ENCODE data around the gene RPL35.
A peak's percentile ranks its signal among the peaks of the same experiment; 100 is the strongest.

The RPL35 gene

DNA sequence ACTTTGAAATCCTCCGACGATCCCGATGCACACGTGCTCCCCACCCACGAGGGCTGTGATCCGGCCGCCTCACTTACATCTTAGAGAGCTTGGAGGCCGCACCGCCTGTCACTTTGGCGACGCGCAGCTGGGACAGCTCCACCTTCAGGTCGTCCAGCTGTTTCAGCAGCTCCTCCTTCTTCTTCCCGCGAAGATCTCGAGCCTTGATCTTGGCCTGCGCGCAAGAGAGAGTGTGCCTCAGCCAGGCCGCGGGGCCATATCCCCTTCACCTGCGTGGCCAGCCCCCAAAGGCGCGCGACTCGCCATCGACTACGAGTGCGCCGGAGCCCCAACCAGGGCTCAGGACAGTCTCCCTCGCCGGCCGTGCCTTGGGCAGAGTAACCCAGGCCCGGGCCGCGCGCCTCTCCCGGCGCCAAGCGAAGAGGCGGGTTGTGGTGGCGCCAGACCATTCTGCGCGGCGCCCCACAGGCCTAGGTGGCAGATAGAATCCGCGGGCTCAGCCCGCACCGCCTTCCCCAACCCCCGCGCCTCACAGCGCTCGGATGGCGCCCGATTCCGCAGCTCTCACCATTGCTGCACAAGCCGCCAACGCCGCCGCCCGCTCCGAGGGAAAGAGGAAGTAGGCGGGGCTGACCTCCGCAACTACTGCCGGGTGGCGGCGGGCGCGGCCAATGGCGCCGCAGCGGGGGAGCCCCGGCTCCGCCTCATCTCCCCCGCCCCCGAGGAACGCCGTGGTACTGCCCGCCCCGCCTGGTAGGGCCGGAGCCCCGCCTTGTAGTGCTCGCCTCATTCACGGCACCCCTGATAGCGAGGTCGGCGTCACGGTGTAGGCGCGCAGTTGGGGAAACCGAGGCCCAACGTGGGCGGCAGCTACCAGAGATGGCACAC lies at the start of gene RPL35, which contains the start of gene ARPC5L:
Gene RPL35, minus strand, starts transcription at position 616 of the 888 bp plus-strand sequence. Its CDS starts 45 bp downstream, at position 571.
Gene ARPC5L, plus strand, starts transcription at position 789 of the 888 bp plus-strand sequence. CDS start 7,161 bp downstream, outside the sequence.
- peak; percentile 97 for DNase-seq

DNA sequence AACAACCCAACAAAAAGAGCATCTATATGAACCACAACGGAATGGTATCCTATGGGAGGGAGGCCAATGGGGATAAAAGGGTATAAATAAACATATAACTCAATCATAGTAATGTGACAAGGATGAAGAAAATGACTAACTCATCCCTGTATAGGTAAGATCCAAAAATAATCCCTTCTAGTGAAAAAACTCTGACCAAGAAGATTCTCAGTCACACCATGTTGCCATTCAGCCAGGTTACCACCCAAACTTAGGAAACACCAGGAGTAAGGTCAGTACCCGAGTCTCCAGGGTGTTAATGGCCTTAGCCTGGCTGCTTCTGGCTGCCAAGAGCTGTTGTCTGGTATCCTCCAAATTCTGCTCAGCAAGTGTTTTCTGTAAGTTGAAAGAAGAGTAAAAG lies 46.3 kb upstream of the RPL35 start:
- no peak for DNase-seq

DNA sequence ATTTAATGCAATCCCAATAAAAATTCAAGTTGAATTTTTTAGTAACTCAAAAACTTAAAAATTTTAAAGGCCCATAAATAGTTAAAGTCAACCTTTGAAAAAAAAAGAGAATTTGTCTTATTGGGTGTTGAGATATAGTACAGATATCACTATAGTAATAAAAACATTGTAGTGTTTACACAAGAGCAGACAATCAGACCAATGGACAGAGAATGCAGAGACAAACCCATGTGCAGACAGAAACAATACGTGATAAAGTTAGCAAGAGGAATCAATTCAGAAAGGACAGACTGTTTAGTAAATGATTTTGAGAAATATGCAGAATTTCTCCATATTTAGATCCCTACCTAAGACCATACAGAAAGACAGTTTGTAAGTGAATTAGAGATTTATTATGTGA lies 45.2 kb upstream of the RPL35 start:
- no peak for DNase-seq

DNA sequence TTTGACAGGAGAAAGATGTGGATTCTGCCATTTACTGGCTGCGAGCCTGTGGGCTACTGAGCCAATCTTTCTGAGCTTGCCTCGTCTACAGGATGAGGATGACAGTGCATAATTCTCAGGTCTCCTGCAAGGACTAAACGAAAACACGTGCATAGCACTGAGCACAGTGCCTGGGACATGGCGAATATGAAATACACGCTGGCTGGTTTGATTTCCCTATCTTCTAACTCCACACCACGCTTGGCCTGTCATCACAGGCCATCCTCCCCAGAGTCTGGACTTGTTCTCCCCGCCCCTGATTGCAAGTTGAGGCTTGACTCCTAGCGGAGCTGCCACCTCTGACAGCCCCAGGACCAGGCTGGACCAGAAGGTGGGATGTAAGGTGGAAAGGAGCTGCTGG lies 38.1 kb upstream of the RPL35 start:
- DNase-seq, result no peak

DNA sequence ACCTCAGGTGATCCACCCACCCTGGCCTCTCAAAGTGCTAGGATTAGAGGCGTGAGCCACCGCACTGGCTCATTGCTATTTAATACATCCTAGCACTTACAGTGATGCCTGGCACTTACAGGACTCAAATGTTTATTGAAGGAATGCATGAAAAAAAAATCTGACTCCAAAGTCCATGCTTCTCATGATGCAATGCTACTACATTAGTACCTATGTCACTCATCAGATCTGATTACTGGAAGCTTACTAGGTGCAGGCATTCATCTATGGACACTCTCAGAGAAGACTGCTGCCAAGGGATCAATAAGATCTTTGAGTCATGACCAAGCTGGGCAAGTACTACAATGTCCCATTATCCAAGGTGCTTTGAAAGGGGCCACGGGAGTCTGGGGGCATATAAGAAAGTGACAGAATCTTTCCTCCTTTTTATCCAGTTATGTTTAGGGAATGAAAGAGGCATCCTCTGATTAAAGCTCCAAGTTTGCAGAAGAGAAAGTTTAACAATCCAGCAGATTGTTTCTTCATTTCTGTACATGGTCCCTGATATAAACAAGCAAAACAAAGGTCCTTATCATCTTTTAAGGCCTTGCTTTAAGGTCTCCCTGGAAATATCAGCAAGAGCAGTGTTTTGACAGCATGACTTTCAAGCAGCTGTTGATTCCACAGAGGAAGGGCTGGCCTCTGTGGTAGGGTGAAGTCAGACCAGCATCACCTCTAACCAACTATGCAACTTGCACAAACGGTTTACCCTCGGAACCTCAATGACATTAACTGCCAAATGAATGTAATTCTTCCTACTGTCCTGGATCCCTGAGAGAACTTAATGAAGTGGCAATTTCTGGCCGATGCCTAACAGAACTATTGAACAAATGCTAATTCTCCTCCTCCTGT lies 36.1 kb upstream of the RPL35 start:
- DNase-seq, result no peak

DNA sequence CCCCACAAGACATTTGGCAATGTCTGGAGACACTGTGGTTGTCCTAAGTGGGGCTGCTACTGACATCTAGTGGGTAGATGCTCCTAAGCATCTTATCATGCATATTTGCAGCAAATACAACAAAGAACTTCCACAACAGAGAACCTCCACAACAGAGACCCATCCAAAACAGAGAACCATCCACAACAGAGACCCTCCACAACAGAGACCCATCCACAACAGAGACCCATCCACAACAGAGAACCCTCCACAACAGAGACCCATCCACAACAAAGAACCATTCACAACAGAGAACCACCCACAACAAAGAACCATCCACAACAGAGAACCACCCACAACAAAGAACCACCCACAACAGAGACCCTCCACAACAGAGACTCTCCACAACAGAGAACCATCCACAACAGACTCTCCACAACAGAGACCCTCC lies 33.0 kb upstream of the RPL35 start:
- no peak for DNase-seq

DNA sequence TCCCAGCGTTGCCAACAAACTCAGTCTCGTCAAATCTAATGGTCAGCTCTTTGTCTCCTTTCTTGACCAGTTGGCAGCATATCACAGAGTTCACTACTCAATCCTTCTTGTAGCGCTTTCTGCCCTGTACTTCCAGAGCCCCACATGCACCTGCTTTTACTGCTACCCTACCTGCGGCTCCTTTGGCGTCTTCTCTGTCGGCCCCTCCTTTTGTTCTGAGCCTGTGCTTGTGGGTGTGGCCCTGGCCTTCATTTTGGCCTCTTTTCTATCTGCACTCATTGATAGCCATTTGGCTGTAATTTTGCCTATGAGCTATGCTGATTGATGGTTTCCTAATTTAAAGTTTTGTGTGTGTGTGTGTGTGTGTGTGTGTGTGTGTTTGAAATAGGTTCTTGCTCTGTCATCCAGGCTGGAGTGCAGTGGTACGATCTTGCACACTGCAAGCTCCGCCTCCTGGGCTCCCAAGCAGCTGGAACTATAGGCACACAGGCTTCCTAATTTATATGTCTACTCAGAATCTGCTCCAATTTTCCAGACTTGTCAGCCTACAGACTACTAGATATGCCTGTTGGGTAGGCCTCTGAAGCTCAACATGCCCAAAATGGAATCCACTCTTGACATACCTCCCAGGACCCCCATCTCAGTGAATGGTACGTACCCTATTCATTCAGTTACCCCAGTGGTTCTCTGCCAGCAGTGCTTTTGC lies 32.4 kb upstream of the RPL35 start:
- DNase-seq, result no peak

DNA sequence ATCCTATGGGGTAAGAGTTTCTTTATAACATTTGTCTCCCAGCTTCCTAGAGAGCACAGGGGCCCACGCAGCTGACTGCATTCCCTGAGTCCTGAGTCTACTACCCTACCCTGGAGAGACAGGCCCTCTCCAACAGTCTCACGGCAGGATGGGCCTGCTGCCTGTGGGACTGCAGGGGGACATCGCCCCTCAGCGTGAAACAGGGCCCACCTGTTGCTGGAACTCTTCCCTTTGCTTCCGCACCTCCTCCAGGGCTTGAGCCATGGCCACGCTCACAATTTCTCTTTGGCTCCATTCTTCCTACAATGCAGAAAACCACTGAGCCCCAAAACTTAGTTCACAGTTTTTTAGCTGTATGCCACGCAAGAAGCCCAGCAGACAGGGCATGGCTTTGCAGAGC lies 28.4 kb upstream of the RPL35 start:
- DNase-seq, result no peak

DNA sequence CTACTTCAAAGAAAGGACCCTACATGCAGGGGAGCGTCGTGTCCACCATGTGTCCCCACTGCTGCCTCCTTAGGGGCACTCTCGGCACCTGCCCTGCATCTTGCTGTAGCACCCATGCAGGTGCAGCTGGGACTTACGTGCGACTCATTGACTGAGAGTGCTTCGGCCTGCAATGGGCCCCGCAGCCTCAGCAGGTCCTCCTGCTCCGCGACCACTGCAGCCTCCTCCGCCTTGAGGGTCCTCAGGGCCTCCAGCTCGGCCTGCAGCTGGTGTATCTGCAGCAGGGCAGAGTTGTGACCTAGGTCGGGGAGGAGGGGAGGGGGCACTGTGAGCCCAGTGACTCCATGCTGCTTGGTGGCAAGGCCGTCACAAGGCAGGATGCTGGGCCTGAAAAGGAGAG lies 27.2 kb upstream of the RPL35 start:
- no peak for DNase-seq

DNA sequence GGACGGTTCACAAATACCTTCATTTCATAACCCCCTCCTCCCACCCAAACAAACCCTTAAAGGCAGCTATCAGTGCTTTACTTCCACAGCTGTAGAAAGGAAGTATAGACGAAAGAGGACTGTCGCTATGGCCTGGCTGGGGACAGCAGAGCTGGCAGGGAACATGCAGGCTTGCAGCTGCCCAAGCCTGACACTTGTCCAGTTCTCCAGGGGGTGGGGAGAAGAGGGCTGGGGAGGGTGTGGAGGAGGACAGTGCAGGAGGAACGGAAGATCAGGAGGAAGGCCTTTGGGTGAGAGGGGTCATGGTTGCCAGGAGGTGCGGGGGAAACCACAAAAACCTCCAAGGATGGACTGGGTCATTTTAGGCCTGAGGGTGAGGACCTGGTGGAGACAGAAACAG lies 26.1 kb upstream of the RPL35 start:
- DNase-seq, result no peak

DNA sequence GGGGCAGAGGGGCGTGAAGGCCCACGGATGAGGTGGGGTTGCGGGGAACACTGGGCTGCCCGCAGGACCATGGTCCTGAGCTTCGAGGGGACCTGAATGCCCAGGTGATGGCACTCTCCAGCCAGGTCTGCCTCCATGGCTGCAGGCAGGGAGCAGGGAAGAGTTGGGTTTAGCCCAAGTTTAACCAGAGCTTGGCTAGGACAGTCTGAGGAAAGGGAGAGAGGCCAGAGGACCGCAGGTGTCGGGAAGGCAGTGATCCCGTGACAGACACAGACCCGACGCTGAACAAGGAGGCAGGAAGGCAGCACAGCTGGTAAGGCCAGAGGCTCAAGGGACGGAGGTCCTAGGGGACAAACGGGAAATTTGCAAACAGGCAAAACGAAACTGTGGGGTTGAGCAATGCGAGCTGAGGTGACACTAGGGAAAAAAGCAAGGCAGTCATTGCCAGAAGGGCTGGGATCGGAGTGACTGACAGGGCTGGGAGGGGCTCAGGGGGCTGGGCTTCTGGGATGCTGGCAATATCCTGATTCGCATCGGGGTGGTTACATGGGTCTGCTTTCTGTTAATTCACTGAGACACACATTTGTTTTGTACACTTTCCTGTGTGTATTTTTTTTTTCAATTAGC lies 25.2 kb upstream of the RPL35 start:
- DNase-seq, result no peak

DNA sequence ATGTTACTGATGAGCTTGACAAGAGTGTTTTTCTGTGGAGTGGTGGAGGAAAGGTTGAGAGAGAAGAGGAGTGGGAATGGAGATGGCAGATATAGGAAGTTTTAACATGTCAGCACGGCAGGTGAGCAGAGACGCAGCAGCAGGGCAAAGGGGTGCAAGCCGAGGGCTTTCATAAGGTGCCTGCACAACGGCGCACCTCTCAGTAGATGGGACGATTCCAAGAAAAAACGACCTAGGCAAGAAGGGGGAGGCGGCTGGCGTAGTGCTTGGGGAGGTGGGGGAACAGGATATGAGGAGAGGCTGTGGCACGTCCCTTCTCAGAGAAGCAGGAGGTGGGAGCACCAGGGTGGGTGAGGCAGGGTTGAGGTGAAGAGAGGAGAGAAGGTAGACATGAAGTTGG lies 24.7 kb upstream of the RPL35 start:
- DNase-seq, result no peak

DNA sequence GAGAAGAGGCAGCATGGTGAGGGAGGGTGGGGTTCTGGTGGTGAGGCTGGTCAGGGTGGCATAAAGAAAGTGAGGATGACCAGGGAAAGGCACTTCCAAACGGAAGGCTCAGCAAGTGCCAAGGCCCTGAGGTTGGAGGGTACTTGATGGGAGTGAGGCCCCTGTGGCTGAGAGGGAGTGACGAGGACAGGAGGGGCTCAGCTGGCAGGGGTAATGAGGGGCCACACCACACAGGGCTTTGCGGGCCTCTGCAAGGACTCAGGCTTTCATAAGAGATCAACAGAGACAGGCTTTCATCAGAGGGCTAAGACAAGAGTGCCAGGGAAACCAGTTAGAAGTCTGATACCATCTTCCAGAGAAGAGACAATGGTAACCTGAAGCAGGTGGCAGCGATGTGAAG lies 23.8 kb upstream of the RPL35 start:
- DNase-seq, result no peak

DNA sequence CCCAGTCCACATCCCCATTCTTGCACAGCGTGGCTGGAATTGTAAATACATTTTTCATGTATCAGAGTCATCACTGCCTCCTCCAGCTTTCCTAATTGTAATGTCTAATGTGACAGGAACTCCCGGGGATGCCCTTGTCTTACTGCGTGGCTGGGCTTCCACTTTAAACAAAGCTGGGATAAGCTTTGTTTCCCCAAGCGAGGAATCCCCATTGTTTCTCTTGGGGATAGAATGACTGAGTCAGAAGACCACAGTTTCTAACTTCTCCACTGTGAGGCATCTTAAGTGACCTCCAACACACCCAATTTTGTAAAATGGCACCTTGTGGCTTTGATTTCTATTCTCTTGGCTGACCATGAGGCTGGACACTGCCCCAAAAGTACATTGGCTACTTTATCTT lies 22.6 kb upstream of the RPL35 start:
- DNase-seq, result no peak

DNA sequence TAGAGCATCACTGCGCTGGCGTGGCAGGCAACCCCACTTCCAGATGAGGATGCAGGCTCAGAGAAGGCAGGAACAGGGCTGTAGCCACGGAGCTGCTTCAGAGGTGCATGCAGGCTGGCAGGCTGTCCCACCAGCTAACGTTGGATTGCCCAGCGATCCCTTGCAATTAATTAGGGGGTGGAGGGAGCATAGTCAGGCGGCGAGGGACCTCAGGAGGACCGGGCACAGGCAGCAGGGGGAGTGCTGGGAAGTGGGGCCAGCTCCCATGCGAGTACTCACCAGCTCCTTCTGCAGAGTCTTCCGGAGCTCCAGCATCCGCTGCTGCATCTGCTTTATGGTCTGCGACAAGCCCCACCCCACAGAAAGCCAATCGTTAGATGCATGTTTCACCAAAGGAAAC lies 20.5 kb upstream of the RPL35 start:
- no peak for DNase-seq

DNA sequence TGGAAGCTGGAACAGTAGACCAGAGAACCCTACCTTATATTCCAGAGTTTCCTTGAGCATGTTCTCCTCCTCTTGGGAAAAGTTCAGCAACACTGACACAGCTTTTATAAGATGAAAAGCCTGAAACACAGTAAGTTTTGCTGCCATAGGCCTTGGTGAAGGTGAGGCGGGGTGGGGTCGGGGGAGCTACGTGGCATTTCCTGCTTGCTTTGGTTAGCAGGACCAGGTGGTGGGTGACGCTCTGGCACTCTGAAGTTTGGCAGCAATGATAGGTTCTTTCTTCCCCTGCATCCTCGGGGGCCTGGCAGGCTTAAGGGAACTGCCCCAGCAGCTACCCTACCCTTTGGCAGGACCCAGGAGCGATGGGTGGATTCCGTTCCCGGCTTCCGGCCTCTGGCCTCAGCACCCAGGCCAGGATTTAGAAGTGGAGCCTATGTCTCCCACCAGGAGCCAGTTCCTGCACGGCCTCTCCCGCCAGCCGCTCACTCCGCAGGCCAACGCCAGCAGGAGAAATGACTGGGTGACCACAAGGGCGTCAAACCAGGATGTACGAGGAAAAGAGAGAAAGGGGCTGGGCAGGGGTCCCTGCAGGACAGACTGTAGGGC lies 19.5 kb upstream of the RPL35 start:
- DNase-seq, result no peak

DNA sequence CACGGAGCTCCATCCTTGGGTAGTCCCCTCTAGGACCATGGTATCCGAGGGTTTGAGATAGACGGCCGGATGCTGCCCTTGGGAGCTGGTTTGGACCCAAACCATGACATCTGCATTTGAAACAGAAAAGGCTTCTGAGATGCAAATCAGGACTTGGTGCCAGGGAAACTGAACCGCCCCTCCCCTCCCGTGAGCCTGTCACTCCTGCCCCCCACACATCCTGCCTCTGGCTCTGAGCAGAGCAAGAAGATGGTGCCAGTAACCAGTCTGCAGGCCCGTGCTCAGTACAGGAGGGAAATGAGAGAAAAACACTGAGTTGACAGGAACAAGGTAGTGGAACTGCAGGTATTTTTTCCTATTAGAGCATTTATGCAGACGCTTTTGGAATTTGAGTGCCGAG lies 18.7 kb upstream of the RPL35 start:
- no peak for DNase-seq

DNA sequence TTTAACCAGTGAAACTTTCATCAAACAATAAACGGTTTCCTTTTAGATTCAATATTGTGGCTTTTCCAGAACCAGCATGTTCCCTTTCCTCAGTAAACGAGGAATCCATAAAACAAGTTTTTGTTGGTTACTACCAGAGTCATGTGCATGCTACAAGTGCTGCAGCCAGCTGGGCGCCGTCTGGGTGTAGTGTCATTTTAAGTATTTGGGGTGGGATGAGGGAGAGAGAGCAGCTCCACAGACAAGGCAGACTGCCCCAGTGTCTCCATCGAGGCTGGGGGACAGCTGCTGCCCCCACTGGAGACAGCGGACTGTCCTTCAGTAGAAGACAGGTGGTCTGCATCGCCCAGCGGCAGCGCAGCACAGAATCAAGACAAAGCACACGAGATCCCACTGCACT lies 17.5 kb upstream of the RPL35 start:
- DNase-seq, result no peak

DNA sequence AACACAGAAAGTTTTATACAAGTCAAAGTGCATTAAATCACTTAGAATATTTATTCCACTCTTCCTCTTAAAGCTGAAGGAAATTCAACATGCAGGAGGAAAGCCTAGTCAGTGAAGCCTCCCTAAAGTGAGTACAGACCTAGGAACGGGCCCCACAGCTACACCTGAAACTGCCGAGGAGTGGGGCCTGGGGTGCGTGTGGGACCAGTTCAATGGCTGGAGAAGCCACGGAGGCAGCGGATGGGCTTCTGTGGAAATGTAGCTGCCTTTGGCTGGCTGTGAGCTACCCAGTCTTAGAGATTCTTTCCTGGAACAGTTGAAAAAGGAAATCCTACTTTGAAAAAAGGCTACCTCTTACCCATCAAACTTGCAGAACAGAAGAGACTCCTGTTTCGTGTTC lies 16.8 kb upstream of the RPL35 start:
- no peak for DNase-seq

DNA sequence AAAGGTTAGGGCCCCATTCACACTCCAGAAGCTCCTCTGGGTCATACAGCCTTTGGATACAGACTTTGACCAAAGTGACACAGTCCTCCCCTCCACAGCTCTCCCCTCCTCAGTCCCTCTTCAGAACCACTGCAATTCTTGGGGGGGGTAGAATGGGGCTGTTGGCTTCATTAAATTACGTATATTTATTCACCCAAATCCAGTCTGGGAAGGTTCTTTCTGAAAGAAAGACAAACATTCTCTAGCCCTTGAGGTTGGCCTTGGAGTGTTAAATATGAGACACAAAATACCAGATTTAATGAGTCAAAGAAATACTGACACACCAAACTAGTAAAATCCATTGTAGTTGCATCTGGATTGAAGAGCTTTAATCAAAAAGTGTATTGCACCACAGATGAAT lies 16.3 kb upstream of the RPL35 start:
- DNase-seq, result no peak

DNA sequence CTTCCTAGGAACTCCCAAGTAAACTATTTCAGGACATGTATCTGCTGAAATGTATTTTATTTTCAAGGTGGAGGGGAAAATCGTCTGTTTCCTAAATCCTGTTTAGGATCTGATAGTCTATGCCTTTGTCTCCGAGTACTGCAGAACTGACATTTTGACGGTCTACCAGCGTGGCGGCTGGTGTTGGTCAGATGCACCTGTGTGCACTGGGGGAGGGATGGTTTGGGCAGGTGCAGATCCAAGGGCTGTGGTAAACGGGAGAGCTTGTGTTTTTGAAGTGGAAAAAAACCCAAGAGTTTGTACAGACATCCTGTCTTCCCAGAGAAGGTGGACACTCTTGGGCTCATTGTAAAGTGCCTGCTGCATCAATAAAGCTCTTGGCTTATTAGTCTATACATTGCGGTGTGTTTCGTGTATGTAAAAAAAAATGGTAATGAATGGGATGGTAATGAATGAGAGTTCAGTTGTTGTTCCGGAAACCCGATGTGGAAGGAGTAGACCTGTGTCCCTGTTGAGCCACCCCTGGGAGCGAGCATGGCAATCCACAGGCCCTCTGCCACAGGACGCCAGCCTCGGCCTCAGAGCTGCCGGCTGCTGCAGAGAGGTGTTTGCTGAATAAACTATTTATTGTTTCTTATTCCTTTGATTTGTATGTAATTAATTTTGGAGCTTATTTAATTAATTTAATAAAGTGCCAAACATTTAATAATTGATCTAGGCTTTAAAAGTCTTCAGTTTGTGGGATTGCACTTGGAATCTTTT lies 15.4 kb upstream of the RPL35 start:
- no peak for DNase-seq

DNA sequence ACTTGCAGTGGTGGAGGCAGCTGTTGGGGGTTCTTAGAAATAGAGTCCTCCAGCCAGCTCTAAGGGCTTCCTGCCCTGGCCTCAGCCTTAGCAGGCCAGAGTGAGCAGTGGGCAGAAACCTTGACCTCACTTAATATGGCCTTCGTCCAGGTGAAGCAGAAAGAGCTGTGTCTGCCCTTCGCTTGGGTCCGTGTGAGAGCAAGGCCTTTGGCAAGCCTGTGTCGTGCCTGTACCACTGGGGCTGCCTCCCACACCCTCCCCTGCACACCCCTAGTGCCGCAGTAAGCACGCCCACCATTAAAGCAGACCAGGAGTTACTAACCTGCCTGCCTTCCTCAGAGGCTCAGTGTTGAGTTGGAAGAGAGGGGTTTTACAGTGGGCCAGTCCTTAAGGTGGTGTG lies 13.7 kb upstream of the RPL35 start:
- DNase-seq, result no peak

Measured in activated CD8-positive, alpha-beta memory T cell treated with anti-CD3 and anti-CD28 coated beads for 24 hours (primary cell).